GM15510 (cell line): Measurements from ENCODE around the gene SPTBN1.

Experiments
- POLR2A ChIP-seq: IDR thresholded peaks from 3 replicates; pipeline ENCODE4 v1.6.1; 2011; ENCODE audit warnings: borderline replicate concordance; ENCODE audit not compliant: insufficient read length; ENCODE audit errors: extremely low read depth

Gene SPTBN1

DNA sequence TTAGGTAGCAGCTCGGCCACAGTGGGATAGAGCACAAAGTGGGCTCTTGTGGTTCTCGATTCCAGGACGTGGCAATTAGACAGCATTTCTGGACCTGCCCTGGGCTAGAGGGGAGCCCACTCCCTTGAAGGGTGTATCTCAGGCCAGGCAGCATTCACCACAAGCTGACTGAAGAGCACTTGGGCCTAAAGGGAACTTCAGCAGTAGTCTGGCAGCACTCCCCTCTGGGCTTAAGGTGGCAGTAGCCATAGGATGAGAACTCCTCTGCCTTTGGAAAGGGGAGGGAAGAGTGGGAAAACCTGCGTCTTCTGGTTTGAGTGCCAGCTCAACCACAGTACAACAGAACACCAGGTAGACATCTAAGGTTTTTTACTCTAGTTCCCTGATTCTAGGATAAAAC lies 239.3 kb downstream of the SPTBN1 start:
- no peak for TF ChIP-seq POLR2A

DNA sequence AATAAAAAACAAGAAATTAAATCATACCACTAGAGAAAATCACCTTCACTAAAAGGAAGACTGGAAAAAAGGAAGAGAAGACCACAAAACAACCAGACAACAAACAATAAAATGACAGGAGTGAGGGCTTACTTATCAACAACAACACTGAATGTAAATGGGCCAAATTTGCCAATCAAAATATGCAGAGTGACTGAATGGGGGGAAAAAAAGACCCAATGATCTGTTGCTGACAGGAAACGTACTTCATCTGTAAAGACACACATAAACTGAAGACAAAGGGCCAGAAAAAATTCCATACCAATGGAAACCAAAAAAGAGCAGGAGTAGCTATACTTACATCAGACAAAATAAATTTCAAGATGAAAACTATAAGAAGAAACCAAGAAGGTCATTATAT lies 241.8 kb downstream of the SPTBN1 start:
- TF ChIP-seq POLR2A, result no peak

DNA sequence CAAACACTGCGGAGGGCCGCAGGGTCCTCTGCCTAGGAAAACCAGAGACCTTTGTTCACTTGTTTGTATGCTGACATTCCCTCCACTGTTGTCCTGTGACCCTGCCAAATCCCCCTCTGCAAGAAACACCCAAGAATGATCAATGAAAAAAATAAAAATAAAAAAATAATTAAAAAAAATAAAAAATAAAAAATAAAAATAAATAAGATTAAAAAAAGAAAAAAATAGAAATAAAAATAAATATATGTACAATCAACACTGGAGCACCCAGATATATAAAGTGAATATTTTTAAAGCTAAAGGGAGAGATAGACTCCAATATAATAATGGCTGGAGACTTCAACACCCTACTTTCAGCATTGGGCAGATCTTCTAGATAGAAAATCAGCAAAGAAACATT lies 243.5 kb downstream of the SPTBN1 start:
- no peak for TF ChIP-seq POLR2A

DNA sequence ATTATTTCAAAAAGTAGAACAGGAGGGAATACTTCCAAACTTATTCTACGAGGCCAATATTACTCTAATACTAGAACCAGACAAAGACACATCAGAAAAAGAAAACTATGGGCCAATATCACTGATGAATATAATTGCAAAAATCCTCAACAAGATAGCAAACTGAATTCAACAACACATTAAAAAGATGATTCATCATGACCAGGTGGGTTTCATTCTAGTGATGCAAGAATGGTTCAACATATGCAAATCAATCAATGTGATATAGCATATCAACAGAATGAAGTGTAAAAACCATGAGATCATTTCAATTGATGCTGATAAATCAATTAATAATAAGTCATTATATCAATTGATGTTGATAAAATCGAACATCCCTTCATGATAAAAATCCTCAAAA lies 244.9 kb downstream of the SPTBN1 start:
- TF ChIP-seq POLR2A, result no peak

DNA sequence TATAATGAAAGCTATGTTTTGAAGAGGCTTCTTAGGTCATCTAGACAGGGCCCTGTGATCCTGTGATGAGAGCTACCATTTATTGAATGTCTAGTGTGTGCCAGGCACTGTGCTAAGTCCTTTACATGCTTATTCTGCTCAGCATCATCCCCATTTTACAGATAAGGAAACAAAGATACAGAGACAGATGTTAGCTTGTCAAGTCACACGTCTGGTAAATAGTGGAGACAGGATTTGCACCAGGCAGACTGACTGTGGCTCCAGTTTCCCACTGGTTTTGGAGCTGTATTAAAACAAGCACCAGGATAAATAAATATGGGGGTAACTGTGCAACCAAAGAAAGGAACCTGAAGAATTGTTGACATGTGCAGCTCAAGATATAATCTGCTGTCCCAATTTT lies 248.1 kb downstream of the SPTBN1 start:
- TF ChIP-seq POLR2A, result no peak

DNA sequence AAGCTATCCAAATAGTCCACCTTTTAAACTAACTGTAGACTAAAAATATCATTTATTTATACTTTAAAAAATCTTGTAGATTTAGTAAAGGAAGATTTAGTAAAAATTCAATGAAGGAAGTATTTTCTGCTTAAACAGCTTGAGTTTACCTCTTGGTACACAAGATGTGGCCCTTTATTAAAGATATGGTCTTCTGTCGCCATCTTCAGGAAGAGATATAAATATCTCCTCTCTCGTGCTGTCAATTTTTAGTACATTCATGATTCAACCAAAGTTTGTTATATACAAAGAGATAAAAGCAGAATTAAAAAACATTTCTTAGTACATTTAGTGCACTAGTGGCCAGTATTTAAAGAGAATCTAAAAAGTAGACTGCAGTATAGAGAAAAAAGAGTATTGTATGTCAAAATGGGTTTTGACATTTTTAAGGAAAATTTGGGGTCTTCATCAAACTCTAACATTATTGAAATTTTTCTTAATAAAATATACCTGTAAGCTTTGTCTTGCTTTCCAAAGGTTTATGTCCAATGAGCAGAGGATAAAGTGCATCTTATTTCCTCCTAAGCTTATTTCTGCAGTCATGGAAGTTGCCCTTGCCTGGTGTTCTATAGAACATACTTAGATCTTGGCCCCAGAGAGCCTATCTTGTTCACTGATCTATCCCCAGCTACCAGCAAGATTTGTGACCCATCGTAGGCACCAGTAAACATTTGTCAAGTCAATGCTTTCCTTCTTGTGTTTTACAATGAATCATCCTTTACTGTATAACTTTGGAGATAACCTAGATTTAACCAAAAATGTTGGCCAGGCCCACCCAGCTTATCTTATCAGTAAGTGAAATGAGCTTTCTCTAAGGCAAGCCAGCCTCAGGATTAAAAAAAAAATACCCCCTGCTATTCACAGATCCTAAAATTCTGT lies 248.8 kb downstream of the SPTBN1 start:
- no peak for TF ChIP-seq POLR2A

DNA sequence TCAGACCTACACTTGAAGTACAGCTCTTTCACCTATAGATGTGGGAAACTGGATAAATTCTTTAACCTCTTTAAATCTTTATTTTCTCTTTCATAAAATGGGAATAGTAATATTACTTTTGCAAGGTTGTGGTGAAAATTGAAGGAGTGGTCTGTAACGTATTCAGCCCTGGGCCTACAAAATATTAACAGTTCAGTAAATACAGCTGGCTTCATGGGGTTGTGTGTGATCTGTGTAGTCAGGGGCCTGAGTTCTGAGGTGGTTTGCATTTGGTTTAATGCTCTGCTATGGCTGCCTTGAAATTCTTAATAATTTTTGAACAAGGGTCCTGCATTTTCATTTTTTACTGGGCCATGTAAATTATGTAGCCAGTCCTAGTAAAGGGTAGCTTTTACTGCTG lies 250.5 kb downstream of the SPTBN1 start:
- TF ChIP-seq POLR2A, result no peak

DNA sequence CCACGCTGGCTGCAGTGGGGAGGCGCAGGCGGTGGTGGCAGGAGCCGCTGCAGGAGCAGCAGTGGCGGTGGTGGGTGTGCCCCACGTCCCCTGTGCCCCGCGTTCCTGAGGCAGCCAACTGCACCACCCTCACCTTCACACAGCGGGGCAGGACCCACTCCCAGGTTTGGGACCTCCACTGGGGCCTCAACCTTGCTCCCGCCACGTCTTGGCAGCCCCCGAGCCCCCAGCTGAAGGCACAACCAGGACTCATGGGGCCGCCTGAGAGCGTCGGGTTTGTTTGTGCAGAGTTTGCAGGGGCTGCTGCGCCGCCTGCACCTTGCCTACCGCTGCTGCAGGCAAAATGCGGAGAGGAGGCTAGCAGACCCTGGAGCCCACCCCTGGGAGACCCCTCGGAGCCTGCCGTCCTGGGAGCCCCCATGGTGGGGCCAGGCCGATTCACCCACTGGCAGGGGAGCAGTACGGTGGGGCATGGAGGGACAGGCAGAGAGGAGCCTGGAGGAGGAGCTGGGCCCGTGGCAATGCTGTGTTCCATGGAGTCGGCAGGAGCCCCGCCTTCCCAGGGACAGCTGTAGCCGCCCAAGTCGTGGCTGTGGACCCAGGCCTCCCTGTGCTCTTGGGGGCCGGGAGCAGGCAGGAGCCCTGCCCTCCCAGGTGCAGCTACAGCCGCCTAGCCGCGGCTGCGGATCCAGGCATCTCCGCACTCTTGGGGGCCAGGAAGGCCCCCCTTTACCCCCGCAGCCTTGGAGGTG lies 252.6 kb downstream of the SPTBN1 start:
- no peak for TF ChIP-seq POLR2A

DNA sequence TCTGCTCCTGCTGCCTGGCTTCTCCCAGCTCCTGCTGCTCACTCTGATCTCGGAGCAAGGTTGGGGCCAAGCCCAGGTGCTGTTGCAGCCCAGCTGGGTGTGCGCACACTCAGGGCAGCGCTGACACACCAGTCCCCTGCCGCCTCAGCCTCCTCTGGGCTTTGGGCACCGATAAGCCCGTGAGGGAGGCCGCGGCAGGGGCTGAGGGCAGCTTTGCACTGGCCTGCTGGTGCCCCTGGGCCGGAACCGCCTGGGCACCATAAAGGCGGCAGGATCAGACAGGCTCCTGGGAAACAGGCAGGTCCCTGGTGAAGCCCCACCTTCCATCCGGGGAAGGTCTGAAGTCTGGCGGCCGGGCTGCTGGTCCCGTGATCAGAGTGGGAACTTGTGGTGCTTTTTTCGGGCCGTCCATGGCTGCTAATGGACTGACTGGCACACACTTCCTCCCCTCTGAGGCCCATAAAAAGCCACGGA lies 253.2 kb downstream of the SPTBN1 start:
- no peak for TF ChIP-seq POLR2A

DNA sequence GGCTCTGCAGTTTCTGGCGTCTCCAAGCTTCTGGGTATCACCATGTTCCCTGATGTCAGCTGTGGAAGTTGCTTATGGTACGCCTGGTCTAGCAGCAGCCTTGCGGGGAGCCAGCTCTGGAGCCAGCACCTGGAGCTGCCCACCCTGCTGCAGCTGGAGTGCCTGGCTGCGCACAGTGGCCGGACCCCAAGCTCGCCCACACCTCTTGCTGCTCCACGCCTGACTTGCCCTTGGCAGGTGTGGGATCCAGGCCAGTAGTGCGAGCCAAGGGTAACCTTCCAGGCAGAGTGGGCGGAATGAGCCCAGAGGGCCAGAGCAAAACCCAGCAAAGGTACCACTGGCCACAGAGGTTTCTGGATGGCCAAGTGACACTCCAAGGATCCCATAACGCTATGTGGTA lies 254.1 kb downstream of the SPTBN1 start:
- TF ChIP-seq POLR2A, result no peak

DNA sequence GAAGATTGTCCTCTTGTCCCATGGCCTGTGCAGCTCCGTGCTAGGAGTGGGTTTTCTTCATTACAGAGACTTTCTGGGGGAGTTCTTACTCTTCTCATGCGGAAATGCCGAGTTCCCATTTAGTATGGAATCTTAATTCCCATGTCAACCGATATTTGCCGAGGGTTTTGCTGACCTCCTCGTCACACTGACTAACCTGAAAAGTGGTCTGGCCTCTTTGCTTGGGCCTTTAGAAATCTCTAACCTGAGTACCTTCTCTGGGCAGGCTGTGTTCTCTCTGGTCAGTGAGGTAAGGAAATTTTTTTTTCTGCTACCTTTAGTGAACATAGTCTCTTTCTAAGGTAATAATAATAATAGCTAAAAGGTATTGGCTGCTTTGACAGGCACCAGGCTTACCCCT lies 256.4 kb downstream of the SPTBN1 start:
- no peak for TF ChIP-seq POLR2A

DNA sequence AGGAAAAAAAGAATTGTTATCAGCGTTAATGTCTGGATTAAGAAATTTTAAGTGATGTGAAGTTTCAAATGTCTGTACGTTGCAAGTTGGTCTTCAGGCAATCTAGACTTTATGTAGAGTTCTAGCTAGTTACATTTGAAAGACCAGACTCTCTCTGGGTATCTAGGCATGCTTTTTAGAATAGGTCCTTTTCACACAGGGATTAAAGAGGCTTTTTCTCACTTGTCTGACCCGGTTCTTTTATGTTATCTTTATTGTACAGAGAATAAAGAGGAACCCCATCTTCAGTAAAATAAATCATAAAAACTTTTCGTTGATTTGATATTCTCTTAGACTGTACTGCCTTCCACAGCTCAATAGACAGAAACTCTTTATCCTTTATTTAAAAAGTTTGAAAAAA lies 258.9 kb downstream of the SPTBN1 start:
- TF ChIP-seq POLR2A, result no peak

DNA sequence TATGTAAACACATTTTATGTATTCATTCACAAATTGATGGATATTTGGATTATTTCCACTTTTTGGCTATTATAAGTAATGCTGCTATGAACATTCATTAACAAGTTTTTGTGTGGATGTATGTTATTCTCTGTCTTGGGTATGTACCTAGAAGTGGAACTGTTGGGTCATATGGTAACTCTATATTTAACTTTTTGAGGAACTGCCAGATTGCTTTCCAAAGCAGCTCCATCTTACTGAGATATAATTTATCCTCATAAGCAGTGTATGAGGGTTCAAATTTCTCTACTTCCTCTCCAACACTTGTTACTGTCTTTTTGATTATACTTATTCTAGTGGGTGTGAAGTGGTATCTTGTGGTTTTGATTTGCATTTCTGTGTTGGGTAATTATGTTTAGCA lies 260.2 kb downstream of the SPTBN1 start:
- TF ChIP-seq POLR2A, result no peak

DNA sequence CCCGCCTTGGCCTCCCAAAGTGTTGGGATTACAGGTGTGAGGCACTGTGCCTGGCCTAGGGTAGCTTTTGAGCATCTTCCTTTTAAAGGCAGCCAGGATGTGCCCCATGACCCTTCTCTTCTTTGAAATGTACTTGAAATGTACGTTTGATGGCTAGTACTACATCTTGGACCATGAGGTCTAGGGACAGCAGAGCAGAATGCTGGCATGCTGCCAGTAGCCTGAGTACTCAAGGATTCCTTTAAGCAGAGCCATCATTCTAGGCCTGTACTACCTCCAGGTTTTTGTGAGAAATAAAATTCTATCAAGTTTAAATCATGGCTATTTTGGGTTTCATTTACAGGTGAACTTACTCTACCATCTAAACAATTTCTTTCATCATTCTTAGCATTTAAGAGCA lies 264.4 kb downstream of the SPTBN1 start:
- no peak for TF ChIP-seq POLR2A
